GM18498 (cell line): ENCODE results near the gene HNRNPF.

Experiments
- ATAC-seq: cut with Tn5 transposase; IDR thresholded peaks from one replicate; pipeline ENCODE4 v1.9.1; 2021; ENCODE audit warnings: mild to moderate bottlenecking, moderate library complexity; ENCODE audit not compliant: unreplicated experiment

The HNRNPF gene

DNA sequence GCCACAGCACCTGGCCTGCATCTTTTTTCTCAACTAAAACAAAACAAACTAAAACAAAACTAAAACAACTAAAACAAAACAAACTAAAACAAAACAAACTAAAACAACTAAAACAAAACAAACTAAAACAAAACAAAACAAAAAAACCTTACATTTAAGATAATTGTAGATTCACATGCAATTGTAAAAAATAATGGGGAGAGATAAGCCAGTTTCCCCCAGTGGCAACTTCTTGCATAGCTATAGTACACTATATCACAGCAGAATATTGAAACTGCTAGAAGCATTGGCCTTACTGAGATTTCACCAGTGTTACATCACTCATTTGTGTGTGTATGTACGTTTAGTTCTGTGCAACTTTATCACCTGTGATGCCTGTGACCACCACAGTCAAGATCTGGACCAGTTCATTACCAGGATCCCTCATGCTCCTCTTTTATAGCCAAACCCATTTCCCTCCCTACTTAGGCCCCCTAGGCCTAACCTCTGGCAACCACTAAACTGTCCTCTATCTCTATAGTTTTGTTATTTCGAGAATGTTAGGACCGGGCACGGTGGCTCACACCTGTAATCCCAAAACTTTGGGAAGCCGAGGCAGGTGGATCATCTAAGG is 28.3 kb downstream of the HNRNPF start:
- ATAC-seq = no peak

- ATAC-seq = no peak
These were observed 31.5 kb downstream of the HNRNPF start for GRCh38 chr10:43377424-43377883.

- no peak for ATAC-seq
These were observed 32.1 kb downstream of the HNRNPF start for GRCh38 chr10:43376828-43377423.

GRCh38 chr10:43376046-43376635 is 32.8 kb downstream of the HNRNPF start:
- no peak for ATAC-seq

DNA sequence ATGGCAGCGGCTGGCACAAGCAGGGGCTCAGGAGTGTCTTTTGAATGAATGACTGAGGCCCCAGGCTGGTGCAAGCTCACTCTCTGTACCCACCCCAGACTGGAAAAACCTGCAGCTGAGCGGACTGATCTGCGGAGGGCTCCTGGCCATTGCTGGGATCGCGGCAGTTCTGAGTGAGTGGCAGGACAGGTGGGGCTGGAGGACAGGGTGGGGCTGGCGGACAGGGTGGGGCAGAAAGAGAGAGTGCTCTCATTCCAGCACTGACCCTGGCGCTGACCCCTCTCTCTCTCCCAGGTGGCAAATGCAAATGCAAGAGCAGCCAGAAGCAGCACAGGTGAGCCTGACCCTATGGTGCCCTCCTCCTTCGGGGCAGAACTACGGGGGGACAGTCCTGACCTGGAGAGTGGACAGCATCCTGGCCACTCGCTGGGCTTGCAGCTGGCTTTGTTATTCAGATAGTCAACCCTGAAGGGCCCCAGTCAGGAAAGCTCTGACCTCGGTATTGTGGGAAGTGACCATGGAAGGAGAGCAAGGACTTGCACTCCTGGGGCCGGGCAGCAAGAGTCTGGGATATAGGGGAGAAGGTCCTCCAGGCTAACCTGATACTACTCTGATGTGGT is 33.5 kb downstream of the HNRNPF start:
- ATAC-seq = no peak

- no peak for ATAC-seq
These were observed 34.8 kb downstream of the HNRNPF start for GRCh38 chr10:43374194-43374593.

DNA sequence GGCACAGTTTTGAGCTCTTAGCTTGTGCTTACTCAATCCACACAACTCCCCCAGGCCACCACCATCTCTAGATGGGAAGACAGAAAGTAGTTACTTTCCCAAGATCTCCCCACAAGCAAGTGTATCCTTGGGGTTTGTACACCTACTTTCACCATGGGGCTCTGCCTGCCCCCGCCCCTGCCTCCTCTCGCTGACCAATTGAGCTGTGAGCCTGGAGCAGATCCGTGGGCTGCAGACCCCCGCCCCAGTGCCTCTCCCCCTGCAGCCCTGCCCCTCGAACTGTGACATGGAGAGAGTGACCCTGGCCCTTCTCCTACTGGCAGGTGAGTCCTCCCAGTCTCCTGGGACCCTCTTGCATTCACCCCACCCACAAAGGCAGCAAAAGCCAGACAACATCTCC is 35.5 kb downstream of the HNRNPF start:
- ATAC-seq = no peak

GRCh38 chr10:43372765-43373361 is 36.1 kb downstream of the HNRNPF start:
- no peak for ATAC-seq

DNA sequence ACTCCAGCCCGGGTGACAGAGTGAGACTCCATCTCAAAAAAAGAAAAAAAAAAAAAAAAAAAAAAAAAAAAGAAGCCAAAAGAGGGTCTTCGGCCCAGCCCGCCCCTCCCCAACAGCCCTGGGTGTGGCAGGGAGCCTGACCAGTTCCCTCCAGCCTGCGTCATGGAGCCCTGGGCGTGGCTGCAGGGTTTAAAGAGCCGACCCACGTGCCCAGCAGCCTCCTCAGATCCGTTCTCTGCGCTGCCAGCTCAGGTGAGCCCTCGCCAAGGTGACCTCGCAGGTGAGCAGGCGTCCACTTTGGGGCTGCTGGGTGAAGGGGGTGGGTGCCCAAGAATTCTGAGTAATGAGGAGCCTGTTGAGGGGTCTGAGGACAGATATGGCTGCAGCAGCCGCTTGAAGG is 37.6 kb downstream of the HNRNPF start, which contains the start of gene FXYD4:
FXYD4 (plus strand) TSS at position 219 of the 400 bp plus-strand sequence. CDS start 2,111 bp downstream, outside the sequence.
- no peak for ATAC-seq

DNA sequence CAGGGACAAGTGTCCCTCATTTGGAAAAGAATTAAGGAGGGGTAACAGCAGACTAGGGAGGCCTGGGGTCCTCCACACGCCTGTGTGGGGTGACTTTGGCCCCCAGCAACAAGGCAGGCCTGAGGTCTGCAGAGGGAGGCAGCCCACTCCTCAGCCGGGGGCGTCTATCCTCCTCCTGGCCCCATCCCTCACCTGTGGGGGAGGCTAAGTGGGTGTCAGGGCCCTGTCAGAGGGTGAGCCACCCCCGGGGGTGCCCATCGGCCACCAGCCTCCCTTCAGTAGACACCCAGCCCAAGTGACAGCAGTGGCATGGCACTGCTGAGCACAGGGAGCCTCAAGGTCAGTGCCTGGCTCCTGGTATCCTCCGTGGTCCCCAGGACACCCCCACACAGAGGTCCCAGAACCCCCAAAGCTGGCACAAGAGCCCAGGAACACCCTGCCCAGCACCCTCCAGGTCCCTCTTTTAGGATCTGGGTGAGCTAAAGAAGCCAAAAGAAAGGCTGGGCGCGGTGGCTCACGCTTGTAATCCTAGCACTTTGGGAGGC is 38.2 kb downstream of the HNRNPF start:
- no peak for ATAC-seq

DNA sequence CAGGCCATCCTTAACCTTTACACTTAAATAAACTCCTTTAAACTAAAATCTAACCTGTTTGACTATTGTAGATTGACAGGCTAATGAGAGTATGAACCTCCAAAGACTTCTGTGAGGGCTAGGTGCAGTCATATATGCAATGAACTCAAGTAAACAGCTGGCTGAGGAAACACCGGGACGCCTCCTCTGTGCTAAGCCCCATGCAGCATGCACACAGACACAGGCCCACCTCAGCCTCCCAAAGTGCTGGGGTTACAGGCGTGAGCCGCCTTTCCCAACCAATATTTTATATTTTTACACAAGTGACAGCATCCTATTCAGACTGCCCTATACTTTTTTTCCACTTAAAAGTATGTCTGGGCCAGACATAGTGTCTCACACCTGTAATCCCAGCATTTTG is 39.1 kb downstream of the HNRNPF start:
- no peak for ATAC-seq

- ATAC-seq = no peak
These were observed 44.0 kb downstream of the HNRNPF start for GRCh38 chr10:43365001-43365400.

- ATAC-seq = peak; percentile 97
These were observed 46.7 kb downstream of the HNRNPF start for GRCh38 chr10:43362191-43362839.

- no peak for ATAC-seq
These were observed 47.3 kb downstream of the HNRNPF start for GRCh38 chr10:43361547-43362190.

GRCh38 chr10:43360086-43360485 is 48.9 kb downstream of the HNRNPF start:
- ATAC-seq = no peak

DNA sequence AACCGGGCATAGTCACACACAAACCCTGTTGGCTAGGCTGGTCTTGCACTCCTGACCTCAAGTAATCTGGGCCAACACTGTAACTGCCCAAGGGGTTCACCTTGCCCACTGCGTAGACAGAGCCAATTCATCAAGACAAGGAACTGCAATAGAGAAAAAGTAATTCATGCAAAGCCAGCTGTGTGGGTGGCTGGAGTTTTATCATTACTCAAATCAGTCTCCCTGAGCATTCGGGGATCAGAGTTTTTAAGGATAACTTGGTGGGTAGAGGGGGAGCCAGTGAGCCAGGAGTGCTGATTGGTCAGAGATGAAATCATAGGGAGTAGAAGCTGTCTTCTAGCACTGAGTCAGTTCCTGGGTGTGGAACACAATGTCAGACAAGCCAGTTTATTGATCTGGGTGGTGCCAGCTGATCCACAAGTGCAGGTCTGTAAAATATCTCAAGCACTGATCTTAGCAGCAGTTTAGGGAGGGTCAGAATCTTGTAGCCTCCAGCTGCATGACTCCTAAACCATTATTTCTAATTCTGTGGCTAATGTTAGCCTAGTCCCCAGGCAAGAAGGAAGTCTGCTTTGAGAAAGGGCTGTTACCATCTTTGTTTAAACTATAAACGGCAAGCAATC is 53.1 kb downstream of the HNRNPF start:
- no peak for ATAC-seq

GRCh38 chr10:43354879-43355380 is 54.1 kb downstream of the HNRNPF start:
- ATAC-seq = no peak

DNA sequence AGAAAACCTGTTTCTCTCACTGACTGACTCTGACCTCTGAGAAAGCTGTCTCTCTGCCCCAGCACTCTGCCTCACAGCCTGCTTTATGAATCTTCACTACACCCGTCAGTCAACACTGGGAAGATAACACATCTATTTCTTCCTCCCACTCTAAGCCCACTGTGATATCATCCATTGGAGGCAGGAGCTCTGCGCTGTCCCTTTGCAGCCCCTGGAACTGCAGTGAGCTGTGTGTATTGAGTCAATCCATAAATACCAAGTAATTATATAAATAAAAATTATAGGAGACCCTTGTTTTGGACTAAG is 54.7 kb downstream of the HNRNPF start:
- no peak for ATAC-seq

DNA sequence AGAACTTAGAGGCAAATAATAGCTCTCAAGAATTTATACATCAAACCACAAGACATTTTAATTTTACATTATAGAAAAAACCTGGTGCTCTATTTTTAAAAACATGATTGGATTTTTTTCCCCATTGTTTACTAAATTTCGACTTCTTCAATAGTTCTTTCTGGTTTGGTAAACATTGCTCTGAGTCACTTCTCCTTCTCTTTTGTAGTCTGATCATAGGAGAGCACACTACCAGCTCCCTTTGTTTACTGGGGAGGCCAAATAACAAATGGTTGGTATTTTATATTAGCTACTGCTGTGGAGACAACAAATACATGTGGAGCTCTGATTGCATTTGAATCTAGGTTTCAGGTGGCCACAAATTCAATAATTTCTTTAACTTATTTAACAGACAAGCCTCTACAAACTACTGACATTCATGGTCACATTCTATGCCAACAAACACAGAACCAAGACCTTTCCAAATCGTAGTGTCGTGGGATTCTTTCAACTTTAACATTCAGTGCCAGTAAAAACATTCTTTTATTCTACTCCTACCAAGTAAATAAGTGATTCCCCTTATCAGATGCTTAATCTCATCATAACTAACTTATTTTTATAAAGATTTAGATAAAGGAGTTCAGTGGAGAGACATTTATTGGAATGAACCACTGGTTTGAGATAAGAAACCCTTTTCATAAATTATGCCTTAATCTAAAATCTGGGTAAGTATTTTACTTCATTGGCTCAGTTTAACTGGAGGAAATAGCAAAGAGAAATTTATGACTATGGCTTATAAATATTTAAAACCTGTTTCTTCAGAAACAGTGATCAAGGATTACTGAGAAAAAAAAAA is 55.3 kb downstream of the HNRNPF start:
- ATAC-seq = no peak
